ENCODE data around the gene DENND4A.

Gene DENND4A

DNA sequence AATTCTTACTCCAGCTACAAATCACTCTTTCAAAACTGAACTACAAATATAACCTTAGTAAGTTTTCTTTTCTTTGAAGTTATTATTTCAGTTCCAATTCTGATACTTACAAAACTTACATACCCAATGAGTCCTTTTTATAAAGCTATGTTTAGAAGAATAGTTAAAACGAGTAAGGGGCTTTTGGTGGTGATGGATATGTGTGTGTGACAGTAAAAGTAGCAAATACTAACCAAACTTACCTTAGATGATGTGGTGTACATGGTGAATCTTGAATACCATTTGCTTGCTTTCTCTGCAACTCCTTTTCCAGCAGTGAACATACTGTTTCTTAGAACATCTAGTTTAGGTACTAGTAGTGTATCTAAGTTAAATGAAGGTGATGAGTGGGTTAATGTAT lies 101.9 kb downstream of the DENND4A start:
- no peak for DNase-seq (ENCODE audit: low spot score)
- in situ Hi-C loops (cut with MboI; ENCODE audit: low sequenced_read_pairs, unreplicated experiment): no loop called here
- TF ChIP-seq, protein P1, sequence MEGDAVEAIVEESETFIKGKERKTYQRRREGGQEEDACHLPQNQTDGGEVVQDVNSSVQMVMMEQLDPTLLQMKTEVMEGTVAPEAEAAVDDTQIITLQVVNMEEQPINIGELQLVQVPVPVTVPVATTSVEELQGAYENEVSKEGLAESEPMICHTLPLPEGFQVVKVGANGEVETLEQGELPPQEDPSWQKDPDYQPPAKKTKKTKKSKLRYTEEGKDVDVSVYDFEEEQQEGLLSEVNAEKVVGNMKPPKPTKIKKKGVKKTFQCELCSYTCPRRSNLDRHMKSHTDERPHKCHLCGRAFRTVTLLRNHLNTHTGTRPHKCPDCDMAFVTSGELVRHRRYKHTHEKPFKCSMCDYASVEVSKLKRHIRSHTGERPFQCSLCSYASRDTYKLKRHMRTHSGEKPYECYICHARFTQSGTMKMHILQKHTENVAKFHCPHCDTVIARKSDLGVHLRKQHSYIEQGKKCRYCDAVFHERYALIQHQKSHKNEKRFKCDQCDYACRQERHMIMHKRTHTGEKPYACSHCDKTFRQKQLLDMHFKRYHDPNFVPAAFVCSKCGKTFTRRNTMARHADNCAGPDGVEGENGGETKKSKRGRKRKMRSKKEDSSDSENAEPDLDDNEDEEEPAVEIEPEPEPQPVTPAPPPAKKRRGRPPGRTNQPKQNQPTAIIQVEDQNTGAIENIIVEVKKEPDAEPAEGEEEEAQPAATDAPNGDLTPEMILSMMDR (IDR thresholded peaks at IDR 0.05; ENCODE audit: borderline replicate concordance, control extremely low read depth, extremely low read depth, insufficient read depth, missing control alignments): no peak

DNA sequence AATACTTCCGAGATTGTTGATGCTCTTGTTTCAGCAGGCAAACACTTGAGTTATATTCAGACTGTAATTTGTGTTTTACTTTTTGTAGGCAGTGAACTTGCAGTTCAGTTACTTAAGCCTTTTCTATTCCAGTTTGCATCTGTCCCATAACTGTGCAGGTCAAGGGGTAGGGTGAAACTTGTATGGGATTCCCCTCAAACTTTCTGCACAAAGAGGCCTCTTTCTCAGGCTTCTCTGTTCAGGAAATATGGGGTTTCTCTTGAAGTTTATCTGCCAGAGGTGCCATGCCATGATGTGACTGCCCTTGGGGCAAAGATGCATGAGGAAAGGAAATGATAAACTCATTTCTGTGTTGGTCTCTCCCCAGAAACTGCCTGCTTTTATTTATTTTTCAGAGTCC lies 103.6 kb downstream of the DENND4A start:
- no peak for DNase-seq (ENCODE audit: low spot score)
- in situ Hi-C loops (cut with MboI; ENCODE audit: low sequenced_read_pairs, unreplicated experiment): no loop called here

GRCh38 chr15:65682404-65682911 lies 109.6 kb downstream of the DENND4A start:
- no peak for DNase-seq (ENCODE audit: low spot score)
- in situ Hi-C loops (cut with MboI; ENCODE audit: low sequenced_read_pairs, unreplicated experiment): no loop called here
- TF ChIP-seq, protein P1 (IDR thresholded peaks at IDR 0.05; ENCODE audit: borderline replicate concordance, control extremely low read depth, extremely low read depth, insufficient read depth, missing control alignments): no peak

More for the DNA sequence above, 103.6 kb downstream of the DENND4A start:
- TF ChIP-seq, protein P1 (IDR thresholded peaks at IDR 0.05; ENCODE audit: borderline replicate concordance, control extremely low read depth, extremely low read depth, insufficient read depth, missing control alignments): no peak

DNA sequence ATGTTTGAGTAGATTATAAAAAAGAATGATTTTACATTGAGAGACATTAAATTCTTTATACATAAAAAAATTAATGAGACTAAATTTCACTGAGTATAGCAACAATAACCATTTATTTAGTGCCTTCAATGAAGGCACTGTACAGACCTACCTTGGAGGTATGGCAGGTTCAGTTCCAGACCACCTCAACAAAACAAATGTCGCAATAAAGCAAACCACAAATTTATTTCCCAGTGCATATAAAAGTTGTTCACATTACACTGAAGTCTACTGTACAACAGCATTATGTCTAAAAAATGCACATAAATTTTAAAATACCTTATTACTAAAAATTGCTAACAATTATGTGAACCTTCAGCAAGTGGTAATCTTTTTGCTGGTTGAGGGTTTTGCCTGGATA lies 111.5 kb downstream of the DENND4A start:
- in situ Hi-C loops (cut with MboI; ENCODE audit: low sequenced_read_pairs, unreplicated experiment): no loop called here
- TF ChIP-seq, protein P1 (IDR thresholded peaks at IDR 0.05; ENCODE audit: borderline replicate concordance, control extremely low read depth, extremely low read depth, insufficient read depth, missing control alignments): no peak
- DNase-seq (ENCODE audit: low spot score): no peak

DNA sequence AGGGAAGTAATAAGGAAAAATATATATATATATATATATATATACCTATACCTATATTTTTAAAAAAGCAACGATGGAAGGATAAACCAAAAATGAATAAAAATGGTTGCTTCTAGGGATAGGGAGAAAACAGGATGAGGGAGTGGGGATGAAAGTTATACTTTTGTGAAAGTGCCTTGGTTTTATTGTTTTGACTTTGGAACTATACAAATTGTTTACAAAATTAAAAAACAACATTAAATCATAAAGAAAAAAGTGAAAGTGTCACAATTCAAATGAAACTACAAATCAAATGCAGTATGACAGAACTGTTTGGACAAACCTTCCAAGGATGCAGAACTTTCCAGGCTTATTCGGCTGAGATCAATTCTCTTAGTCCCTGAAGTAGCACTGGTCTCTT lies 116.0 kb downstream of the DENND4A start:
- in situ Hi-C loops (cut with MboI; ENCODE audit: low sequenced_read_pairs, unreplicated experiment): no loop called here
- DNase-seq (ENCODE audit: low spot score): no peak
- TF ChIP-seq, protein P1 (IDR thresholded peaks at IDR 0.05; ENCODE audit: borderline replicate concordance, control extremely low read depth, extremely low read depth, insufficient read depth, missing control alignments): no peak

DNA sequence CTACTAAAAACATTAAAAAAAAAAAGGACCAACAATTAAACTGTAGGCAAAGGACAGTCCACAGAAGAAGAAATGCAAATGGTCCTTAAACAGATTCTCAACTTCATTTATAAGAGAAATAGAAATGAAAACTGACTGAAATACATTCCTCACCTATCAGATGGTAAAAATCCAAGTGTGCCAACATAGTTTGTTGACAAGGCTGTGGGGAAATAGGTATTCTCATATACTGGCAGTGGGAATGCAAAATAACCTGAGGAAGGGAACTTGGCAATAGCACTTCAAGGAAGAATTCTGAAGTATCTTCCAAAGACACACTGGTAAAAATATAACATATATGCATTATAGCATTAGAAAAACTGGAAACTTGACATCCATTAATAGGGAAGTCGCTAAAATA lies 116.5 kb downstream of the DENND4A start:
- no peak for DNase-seq (ENCODE audit: low spot score)
- in situ Hi-C loops (cut with MboI; ENCODE audit: low sequenced_read_pairs, unreplicated experiment): no loop called here
- TF ChIP-seq, protein P1 (IDR thresholded peaks at IDR 0.05; ENCODE audit: borderline replicate concordance, control extremely low read depth, extremely low read depth, insufficient read depth, missing control alignments): no peak

DNA sequence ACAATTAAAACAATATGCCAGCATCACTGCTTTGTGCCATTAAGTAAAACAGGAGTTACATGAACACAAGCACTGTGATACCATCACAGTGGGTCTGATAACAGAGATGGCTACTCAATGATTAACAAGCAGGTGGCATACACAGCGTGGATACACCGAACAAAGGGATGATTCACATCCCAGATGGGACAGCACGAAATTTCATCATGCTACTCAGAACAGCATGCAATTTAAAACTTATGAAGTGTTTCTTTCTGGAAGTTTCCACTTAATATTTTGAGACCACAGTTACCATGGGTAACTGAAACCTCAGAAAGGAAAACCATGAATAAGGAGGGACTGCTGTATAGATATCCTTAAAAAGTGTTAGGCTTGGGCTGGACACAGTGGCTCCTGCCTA lies 125.8 kb downstream of the DENND4A start:
- no peak for DNase-seq (ENCODE audit: low spot score)
- in situ Hi-C loops (cut with MboI; ENCODE audit: low sequenced_read_pairs, unreplicated experiment): no loop called here
- TF ChIP-seq, protein P1 (IDR thresholded peaks at IDR 0.05; ENCODE audit: borderline replicate concordance, control extremely low read depth, extremely low read depth, insufficient read depth, missing control alignments): no peak
